Adrenal gland (tissue), 5 donors: Measurements from ENCODE around the gene TMC1.

Source experiments
- CTCF ChIP-seq, 6 experiments: fragments of 450-650 bp in 4 of 6; fragments of 200-600 bp in 2 of 6; sonication (generic) in 1 of 6; IDR thresholded peaks; 1 replicate in 5 of 6; 2 replicates in 1 of 6; pipeline versions ENCODE4 v1.5.1 to v1.8.0; 2016 to 2021; ENCODE audit warnings: antibody characterized with exemption in 6 of 6, mild to moderate bottlenecking in 2 of 6, moderate library complexity in 1 of 6
- POLR2A ChIP-seq, 2 donors: fragments of 450-650 bp; IDR thresholded peaks; one replicate each; pipeline ENCODE4 v1.6.1; 2017; ENCODE audit warnings: antibody characterized with exemption in 2 of 2, mild to moderate bottlenecking in 2 of 2, moderate library complexity in 1 of 2
- donor health status: DM: no; HTN: no; CAD: no.

GRCh38 chr9:72749276-72749675 is 227.9 kb downstream of the TMC1 start:
- TF ChIP-seq CTCF (IDR thresholded peaks at IDR 0.05) (no peak), POLR2A (IDR thresholded peaks at IDR 0.05) (no peak)
